Pancreas (tissue), 10 donors: ENCODE measurements around the gene PERM1. TPM values are rescaled to one million over a fixed set of nuclear protein-coding genes. Genes with fewer than 3 reads are reported as not detected.

ENCODE experiments used
- ATAC-seq, 4 donors: fragments of 200-7000 bp; cut with Tn5 transposase; one replicate each; pipeline versions ENCODE4 v1.8.0 to v1.9.1; 2020; ENCODE audit warnings: mild to moderate bottlenecking in 4 of 4, moderate library complexity in 4 of 4
- DNase-seq, 6 donors: peaks; one replicate each; pipeline ENCODE4 v3.0.0-alpha.2; 2020
- FAIRE-seq: peaks from 2 replicates; lab custom pipeline; 2012; peaks lifted over from hg19 to GRCh38; lab: Jason Lieb, UNC
- H3K27ac ChIP-seq, 4 donors: fragments of 200-600 bp; sonication (generic); 1 replicate in 3 of 4; 2 replicates in 1 of 4; pipeline versions ENCODE4 v1.5.0 to v1.8.0; 2020
- H3K27me3 ChIP-seq, 4 donors: fragments of 200-600 bp; one replicate each; pipeline ENCODE4 v1.8.0; 2021
- H3K36me3 ChIP-seq, 3 donors: fragments of 200-600 bp; sonication (generic) in 1 of 3; one replicate each; pipeline versions ENCODE4 v1.5.0 to v1.8.0; 2020 to 2021
- H3K4me1 ChIP-seq, 3 donors: fragments of 200-600 bp; one replicate each; pipeline ENCODE4 v1.8.0; 2021
- H3K4me3 ChIP-seq, 4 donors: fragments of 200-600 bp; sonication (generic) in 2 of 4; one replicate each; pipeline versions ENCODE4 v1.5.0 to v1.8.0; 2020 to 2021
- H3K9me3 ChIP-seq, 4 donors: fragments of 200-600 bp; one replicate each; pipeline ENCODE4 v1.8.0; 2021
- WGBS, 2 donors: extraction: QIAGEN DNeasy Blood & Tissue Kit; methylation state at CpG; one replicate each; pipeline ENCODE4 v1.1.7; 2013; 5-methylcytosine and 5-hydroxymethylcytosine counted together
- intact Hi-C, 3 donors: fragments of 100-400 bp; cut with DNase I; formaldehyde crosslinking; loops; one replicate each; pipeline versions ENCODE4 v1.11.1 to v1.14.2; 2022
- polyA plus RNA-seq, 2 donors: library from polyadenylated mRNA; stranded (reverse); fragments of 200-250 nt; gene quantifications; one replicate each; pipeline ENCODE4 v1.2.3, GENCODE V29; 2013
- total RNA-seq, 6 donors: library from RNA; stranded (reverse); fragmentation: NEBNext Ultra II Directional in 4 of 6; extraction: Animal tissue kit (Norgen Biotek cat#: 25700) in 4 of 6; gene quantifications; one replicate each; pipeline versions ENCODE4 v1.2.1 to v1.2.4, GENCODE V29; 2021 to 2023
- TF ChIP-seq, protein P1 (sequence below), 4 donors: fragments of 200-600 bp; sonication (generic) in 3 of 4; IDR thresholded peaks; one replicate each; pipeline versions ENCODE4 v1.5.0 to v1.8.0; 2021; ENCODE audit warnings: antibody characterized with exemption in 4 of 4
- donor health status: healthy with polysubstance abuse.
- donor health status: DM: no; HTN: no; CAD: no; lungs with moderate emphysema.
- donor health status: DM: no; HTN: no; CAD: no.
- donor health status: control.
- donor health status: control.
- donor health status: Bipolar disorder and iron deficiency.
- donor health status: DM: yes; HTN: yes; CAD: no.
- donor health status: DM: no; HTN: no; CAD: no.
- donor health status: DM: no; HTN: no; CAD: no.
- donor health status: DM: yes; HTN: yes; CAD: no.

The PERM1 gene
- total and polyA plus RNA-seq, 8 donors = 0.04 to 0.35 (median 0.24) TPM; not detected in 4

DNA sequence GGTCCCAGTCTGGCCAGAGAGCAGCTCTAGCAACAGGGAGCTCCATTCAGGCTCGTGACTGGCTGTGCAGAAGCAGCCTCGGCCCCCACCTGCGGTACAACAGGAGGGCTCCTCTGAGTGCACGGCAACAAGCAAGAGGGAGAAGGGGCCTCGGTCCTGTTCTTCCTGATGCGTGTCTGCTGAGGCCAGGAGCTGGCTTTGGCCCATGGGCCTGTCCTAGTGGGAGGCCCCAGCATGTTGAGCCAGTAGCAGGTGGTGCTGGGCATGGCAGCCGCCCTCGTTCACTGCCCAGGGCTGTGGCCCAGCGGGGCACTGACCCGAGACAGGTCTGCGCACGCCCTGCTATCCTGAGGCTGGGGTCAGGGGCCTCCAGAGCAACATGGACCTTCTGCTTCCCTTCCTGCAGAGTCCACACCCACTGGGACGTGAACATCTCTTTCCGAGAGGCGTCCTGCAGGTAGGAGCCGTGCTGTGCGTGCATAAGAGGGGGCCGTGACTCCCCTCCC is 51.2 kb downstream of the PERM1 start:
- H3K4me3 ChIP-seq = no peak overlapping the region
- H3K27me3 ChIP-seq = peaks cover 0 to 14% (median 3%) of the 10 kb centered on the region in 4 donors
- intact Hi-C loops = no loop called here
- H3K4me1 ChIP-seq = peaks cover 0 to 7% (median 0%) of the 10 kb centered on the region in 3 donors
- TF ChIP-seq, protein P1, sequence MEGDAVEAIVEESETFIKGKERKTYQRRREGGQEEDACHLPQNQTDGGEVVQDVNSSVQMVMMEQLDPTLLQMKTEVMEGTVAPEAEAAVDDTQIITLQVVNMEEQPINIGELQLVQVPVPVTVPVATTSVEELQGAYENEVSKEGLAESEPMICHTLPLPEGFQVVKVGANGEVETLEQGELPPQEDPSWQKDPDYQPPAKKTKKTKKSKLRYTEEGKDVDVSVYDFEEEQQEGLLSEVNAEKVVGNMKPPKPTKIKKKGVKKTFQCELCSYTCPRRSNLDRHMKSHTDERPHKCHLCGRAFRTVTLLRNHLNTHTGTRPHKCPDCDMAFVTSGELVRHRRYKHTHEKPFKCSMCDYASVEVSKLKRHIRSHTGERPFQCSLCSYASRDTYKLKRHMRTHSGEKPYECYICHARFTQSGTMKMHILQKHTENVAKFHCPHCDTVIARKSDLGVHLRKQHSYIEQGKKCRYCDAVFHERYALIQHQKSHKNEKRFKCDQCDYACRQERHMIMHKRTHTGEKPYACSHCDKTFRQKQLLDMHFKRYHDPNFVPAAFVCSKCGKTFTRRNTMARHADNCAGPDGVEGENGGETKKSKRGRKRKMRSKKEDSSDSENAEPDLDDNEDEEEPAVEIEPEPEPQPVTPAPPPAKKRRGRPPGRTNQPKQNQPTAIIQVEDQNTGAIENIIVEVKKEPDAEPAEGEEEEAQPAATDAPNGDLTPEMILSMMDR (IDR thresholded peaks at IDR 0.05) = no peak
- H3K27ac ChIP-seq = no peak overlapping the region
- no peaks in the 10 kb centered on the region for H3K9me3 ChIP-seq
- no peak for FAIRE-seq
- no peak for DNase-seq
- WGBS, 2 donors = 57 to 62% methylated on average over 18 of the region's 18 CpGs
- no peak for ATAC-seq
- no peaks in the 10 kb centered on the region for H3K36me3 ChIP-seq

DNA sequence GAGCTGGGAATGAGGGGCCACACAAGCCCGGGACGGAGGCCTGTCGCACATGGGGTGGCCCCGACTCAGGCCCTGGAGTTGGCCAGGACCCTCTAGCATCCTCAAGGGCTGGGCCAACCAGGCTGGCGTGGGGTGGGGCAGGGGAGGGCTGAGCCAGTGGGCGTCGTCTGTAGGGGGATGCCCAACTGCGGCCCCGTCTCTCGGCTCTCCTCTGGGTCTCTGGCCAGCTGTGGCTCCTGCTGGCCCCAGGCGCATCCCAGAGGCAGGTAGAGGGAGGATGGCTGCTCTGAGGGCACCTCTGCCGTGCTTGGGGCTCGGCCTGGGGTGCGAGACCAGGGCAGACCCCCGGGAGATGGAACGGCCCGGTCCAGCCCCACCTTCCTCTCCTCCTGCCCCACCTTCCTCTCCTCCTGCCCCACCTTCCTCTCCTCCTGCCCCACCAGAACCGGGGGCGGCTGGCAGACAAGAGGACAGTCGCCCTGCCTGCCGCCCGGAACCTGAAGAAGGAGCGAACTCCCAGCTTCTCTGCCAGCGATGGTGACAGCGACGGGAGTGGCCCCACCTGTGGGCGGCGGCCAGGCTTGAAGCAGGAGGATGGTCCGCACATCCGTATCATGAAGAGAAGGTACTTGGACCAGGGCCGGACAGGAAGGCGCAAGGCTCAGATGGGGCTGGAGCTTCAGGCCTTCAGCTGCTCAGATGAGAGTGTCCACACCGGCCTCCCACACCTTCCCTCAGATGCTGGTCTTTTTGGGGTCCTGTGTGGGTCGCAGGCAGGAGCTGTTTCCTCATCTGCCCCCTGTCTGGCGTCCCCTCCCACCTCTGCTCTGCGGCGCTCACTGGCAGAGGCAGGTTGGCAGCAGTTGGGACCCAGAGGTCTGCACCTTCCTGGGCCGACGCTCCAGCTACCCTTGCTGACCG is 51.9 kb downstream of the PERM1 start:
- Histone ChIP-seq H3K9me3 (no peaks in the 10 kb centered on the region), H3K36me3 (no peaks in the 10 kb centered on the region), H3K27me3 (peaks cover 0 to 14% (median 0%) of the 10 kb centered on the region in 4 donors), H3K4me3 (no peak overlapping the region), H3K27ac (no peak overlapping the region), H3K4me1 (peaks cover 0 to 1% (median 0%) of the 10 kb centered on the region in 3 donors)
- TF ChIP-seq, protein P1 (IDR thresholded peaks at IDR 0.05) = no peak
- FAIRE-seq (no peak), DNase-seq (no peak), ATAC-seq (no peak)
- WGBS, 2 donors = 70 to 81% methylated on average over 34 to 40 of the region's 40 CpGs
- intact Hi-C loops = no loop called here

DNA sequence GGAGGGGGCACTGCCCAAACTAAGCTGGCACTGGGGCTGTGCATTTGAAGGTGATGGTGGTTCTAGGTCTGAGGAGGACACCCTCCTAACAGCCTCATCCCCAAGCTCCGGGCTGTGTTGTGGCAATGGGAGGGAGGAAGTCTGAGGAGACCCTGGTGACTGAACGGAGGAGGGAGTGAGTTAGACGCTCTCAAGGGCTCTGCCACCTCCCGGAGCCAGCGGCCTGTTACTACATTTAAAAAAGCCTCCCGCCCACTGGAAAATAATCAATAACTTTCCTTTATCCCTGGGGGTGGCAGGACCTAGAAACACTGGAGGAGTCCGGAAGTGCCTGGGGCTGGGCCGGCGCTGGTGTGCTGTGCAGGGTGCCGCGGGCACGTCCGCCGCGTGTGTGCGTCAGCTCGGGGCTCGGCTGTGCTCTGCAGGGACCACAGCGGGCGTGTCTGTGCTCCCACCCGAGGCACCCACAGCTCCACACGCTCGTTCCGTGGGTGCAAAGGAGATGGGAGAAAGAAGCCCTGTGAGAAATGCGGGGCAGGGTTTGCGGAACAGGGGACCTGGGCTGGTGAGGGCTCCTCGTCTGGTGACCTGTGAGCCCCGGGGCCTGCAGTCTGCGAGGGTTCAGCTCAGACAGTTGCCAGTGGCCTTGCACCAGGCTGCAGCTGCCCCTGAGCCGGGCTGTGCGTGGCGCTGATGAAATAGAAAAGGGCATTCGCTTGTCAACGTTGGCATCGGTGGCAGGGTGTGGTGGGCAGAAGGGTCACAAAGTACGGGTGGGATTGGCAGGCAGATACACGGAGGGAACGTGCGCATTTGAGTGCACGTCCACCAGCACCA is 52.9 kb downstream of the PERM1 start:
- Histone ChIP-seq H3K27ac (no peak overlapping the region), H3K36me3 (no peaks in the 10 kb centered on the region), H3K27me3 (peaks cover 0 to 14% (median 0%) of the 10 kb centered on the region in 4 donors), H3K9me3 (no peaks in the 10 kb centered on the region), H3K4me1 (peaks cover 0 to 3% (median 0%) of the 10 kb centered on the region in 3 donors), H3K4me3 (no peak overlapping the region)
- no peak for DNase-seq
- 32 to 43% methylated on average over 40 of the region's 40 CpGs for WGBS, 2 donors
- intact Hi-C loops = no loop called here
- no peak for FAIRE-seq
- TF ChIP-seq, protein P1 (IDR thresholded peaks at IDR 0.05) = no peak
- no peak for ATAC-seq

GRCh38 chr1:927748-928147 is 54.1 kb downstream of the PERM1 start:
- intact Hi-C loops = no loop called here
- Histone ChIP-seq H3K36me3 (no peaks in the 10 kb centered on the region), H3K4me3 (no peak overlapping the region), H3K9me3 (no peaks in the 10 kb centered on the region), H3K27ac (no peak overlapping the region), H3K27me3 (peaks cover 0 to 14% (median 0%) of the 10 kb centered on the region in 4 donors), H3K4me1 (peaks cover 0 to 4% (median 3%) of the 10 kb centered on the region in 3 donors)
- DNase-seq = no peak
- no peak for FAIRE-seq
- TF ChIP-seq, protein P1 (IDR thresholded peaks at IDR 0.05) = no peak
- 32 to 50% methylated on average over 10 of the region's 10 CpGs for WGBS, 2 donors
- no peak for ATAC-seq
